GM19238 (cell line): ENCODE measurements around the gene PROB1.
A peak's percentile ranks its signal among the peaks of the same experiment; 100 is the strongest.
"Not testable (repeated sequence)": the region's sequence is repeated elsewhere in the genome, so short reads cannot be mapped to it uniquely, and the experiment has no call there.

Experiments used
- DNase-seq: peaks from one replicate; pipeline ENCODE4 v3.0.0; 2011; ENCODE audit warnings: low spot score; ENCODE audit not compliant: insufficient read length

Gene PROB1

GRCh38 chr5:139394654-139395566, at the start of gene PROB1:
TSS of gene PROB1 (minus strand) at chr5:139395104. CDS start at chr5:139395081, 23 bp downstream.
- no peak for DNase-seq

- no peak for DNase-seq
Observed at GRCh38 chr5:139443831-139444453, 49.0 kb upstream of the PROB1 start.

- not testable (repeated sequence) for DNase-seq
Observed at GRCh38 chr5:139440416-139440815, 45.5 kb upstream of the PROB1 start.

GRCh38 chr5:139439013-139439903, 44.4 kb upstream of the PROB1 start, which contains the start of gene DNAJC18:
TSS of gene DNAJC18 (minus strand) at chr5:139439525. CDS start at chr5:139439445, 80 bp downstream.
- peak; percentile 84 for DNase-seq

- no peak for DNase-seq
Observed at GRCh38 chr5:139438707-139439012, 43.8 kb upstream of the PROB1 start.

GRCh38 chr5:139435676-139436075, 40.8 kb upstream of the PROB1 start:
- no peak for DNase-seq

- no peak for DNase-seq
Observed at GRCh38 chr5:139431706-139432105, 36.8 kb upstream of the PROB1 start.

- no peak for DNase-seq
Observed at GRCh38 chr5:139430015-139430414, 35.1 kb upstream of the PROB1 start.

GRCh38 chr5:139426203-139426885, 31.4 kb upstream of the PROB1 start:
- no peak for DNase-seq

- DNase-seq: no peak
Observed at GRCh38 chr5:139425497-139425896, 30.6 kb upstream of the PROB1 start.

GRCh38 chr5:139422307-139422893, 27.5 kb upstream of the PROB1 start:
- peak; percentile 63 for DNase-seq

GRCh38 chr5:139419226-139420192, 24.6 kb upstream of the PROB1 start:
- no peak for DNase-seq

- no peak for DNase-seq
Observed at GRCh38 chr5:139418793-139419192, 23.9 kb upstream of the PROB1 start.

GRCh38 chr5:139417214-139417613, 22.3 kb upstream of the PROB1 start:
- no peak for DNase-seq

GRCh38 chr5:139416651-139417050, 21.7 kb upstream of the PROB1 start:
- DNase-seq: no peak

- no peak for DNase-seq
Observed at GRCh38 chr5:139415869-139416268, 21.0 kb upstream of the PROB1 start.

GRCh38 chr5:139415221-139415861, 20.4 kb upstream of the PROB1 start:
- no peak for DNase-seq

- no peak for DNase-seq
Observed at GRCh38 chr5:139414581-139415130, 19.8 kb upstream of the PROB1 start.

GRCh38 chr5:139413963-139414362, 19.1 kb upstream of the PROB1 start:
- no peak for DNase-seq
